Raji (cell line): ENCODE results near the gene ANKRD39.

Experiments used
- POLR2A ChIP-seq: IDR thresholded peaks from 2 replicates; pipeline ENCODE4 v1.6.1; 2011; ENCODE audit warnings: low read depth, low read length, control low read depth; ENCODE audit not compliant: insufficient read depth

Gene ANKRD39

DNA sequence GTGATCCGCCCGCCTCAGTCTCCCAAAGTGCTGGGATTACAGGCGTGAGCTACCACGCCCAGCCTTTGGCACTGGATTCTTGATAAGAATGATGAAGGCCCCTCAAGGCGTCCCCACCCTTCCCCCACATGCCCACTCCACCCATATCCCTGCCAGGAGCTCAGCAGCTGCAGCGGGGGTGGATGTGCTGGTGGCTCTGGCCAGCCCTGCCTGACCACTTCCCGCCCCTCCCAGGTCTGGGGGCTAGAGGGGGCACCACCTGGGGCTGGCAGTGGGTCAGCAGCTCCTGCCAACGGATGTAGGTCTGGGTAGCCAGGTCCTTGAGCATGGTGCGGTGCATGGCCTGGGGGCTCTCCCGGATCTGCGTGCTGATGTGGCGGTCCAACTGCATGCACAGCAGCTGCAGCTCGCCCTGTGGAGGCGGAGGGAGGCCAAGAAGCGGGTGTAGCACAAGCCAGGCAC lies 19.8 kb upstream of the ANKRD39 start:
- TF ChIP-seq POLR2A = no peak

DNA sequence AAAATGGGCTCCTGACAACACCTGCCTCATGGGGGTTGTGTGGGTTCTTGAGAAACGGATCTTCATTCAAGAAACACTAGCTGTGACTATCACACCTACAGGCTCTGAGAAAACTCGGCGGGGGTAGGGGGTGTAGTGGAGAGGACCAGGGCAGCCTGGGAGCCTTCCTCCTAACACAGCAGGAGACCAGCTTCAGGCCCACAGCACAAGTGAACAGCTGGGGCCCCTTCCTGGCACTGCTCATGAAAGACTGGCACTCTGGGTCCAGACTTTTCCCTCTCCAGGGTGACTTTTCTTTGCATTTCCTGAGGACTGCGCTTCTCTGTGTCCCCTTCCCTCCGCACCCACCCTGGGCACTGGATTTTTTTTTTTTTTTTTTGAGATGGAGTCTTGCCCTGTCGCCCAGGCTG lies 19.2 kb upstream of the ANKRD39 start:
- no peak for TF ChIP-seq POLR2A

DNA sequence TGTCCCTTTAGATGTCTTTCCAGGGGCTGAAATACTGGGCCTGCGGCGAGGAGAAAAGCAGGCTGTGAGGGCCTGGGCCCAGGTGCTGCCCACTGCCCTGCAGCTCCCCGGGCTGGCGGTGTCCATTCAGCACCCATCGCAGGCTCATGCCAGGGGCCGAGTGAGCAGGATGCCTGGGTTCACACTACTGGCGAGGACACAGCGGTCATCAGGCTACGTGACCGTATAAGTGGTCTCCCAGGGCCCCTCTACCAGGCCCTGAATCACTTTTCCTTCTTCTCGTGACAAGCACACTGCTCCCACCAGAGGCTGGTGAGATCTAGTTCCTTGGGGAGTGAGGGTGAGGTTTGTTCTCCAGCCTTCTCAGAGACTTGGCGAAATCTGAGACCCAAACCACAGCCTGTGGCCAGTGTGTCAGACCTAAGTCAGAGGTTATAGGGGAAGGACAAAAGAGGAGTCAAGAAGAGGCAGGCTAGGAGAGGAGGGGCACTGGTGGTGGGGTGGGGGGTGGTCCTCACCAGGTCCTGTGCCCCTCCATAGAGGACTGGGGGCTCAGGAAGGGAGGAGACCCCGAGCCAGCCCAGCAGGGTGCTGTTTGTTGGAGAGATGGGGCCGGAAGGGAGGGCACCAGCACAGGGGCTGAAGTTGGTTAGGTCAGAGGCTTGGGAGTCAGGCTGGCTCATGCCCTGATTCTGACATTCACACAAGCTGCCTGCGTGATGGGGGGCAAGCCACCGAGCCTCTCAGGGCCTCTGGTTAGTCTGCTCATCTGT lies 18.6 kb upstream of the ANKRD39 start:
- TF ChIP-seq POLR2A = no peak

DNA sequence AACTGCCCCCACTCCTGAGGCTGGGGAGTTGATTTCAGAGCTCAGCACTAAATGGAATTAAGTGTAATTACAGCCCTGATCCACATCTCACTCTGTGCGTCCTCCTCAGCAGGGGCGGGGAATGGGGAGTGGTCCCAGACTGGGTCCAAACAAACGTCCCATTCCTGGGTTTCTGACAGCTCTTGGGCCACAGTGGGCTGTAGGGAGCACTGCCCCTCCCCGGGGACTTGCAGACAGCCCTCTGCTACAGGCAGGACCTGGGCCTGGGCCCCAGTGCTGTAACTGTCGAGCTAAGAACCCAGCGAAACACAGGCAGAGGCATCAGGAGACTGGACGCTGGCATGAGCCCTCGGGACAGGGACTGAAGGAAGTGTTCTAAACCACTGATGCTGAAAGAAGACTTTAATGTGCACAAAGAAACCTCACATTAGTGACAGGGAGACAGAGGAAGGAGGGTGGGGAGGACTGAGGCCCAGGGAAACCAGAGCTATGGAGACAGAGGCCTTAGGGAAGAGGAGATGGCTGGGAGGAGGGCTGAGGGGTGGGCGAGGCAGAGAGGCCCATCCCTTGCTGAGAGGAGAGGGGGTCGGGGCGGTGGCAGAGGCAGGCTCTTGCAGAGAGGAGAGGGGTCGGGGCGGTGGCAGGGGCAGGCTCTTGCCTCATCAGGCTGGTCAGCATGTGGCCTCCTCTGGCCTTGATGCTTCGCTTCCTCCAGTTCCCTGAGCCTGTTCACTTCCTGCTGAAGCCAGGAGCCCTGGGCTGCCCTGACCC lies 17.9 kb upstream of the ANKRD39 start:
- no peak for TF ChIP-seq POLR2A

DNA sequence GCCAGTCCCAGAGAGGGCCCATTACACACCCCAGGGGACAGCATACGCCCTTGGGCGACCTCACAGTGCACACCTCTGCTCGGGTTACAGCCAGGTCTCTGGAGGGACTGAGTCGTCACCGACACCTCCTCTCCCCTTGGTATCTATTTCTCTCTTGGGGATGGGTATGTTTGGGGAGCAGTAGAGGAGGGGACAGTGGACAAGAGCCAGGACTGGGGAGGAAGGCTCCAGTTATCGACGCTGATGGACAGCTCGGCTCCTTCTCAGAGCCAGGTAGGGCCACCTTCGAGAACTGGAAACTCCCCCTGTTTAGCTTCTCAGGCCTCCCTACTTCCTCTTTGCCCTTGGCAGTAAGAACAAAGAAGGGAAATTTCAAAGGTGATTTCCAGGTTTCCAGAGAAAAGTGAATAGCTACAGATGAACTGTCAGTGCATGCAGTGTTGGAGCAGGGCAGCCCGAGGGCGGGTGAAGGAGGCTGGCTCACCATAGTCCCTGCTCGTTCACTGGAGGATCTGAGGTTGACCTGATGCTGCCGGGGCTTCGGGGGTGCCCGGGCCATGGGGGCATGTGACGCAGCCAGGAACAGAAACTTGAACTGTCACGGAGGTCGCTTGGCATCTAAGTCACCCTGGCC lies 16.5 kb upstream of the ANKRD39 start:
- no peak for TF ChIP-seq POLR2A

DNA sequence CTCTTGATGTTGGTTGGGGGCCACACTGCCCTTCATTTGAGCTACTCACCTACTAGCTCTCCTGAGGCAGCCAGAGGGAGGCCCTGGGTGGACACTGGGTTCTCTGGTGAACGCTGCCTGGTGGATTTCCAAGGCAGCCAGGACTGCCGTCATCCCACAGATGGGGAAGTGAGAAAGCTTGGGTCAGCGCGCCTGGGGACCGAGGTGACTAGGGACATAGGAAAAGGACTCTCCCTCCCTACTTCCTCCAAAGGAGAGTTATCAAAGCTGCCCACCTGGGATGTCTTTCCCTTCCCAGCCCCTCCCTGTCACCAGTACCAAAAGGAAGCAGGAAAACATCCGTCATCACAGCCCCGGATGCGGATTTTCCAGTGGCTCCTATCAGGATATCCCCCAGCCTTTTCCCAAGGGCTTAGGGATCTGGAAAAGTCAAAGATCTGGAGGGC lies 15.9 kb upstream of the ANKRD39 start:
- TF ChIP-seq POLR2A = no peak

DNA sequence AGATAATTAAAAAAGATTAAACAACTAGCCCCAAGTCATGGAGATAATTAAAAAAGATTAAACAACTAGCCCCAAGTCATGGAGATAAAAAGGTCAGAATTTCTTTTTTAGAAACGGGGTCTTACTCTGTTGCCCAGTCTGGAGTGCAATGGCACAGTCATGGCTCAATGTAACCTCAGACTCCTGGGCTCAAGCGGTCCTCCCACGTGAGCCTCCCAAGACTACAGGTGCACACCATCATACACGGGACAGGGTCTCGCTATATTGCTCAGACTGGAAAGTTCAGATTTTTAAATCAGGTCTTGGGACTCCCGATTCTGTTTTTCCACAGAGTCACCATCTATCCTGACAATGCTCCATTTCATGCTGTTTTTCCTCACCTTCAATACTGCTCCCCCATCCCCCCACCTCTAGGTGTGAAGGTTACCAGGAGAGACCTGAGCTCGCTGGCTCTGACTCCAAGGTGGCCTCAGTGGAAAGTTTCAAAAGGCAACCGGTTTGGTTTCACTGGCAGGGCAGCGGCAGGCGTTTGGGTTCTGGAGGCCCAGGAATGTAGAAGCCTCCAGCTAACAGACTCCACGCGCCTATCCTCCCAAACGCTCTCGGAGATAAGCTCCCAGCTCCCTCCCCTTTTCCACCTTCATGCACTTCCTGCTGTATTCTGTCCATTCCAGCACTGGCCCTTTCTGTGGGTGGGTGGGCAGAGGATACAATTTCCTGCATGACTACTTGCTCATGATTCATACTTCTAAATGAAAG lies 15.0 kb upstream of the ANKRD39 start:
- TF ChIP-seq POLR2A = no peak

DNA sequence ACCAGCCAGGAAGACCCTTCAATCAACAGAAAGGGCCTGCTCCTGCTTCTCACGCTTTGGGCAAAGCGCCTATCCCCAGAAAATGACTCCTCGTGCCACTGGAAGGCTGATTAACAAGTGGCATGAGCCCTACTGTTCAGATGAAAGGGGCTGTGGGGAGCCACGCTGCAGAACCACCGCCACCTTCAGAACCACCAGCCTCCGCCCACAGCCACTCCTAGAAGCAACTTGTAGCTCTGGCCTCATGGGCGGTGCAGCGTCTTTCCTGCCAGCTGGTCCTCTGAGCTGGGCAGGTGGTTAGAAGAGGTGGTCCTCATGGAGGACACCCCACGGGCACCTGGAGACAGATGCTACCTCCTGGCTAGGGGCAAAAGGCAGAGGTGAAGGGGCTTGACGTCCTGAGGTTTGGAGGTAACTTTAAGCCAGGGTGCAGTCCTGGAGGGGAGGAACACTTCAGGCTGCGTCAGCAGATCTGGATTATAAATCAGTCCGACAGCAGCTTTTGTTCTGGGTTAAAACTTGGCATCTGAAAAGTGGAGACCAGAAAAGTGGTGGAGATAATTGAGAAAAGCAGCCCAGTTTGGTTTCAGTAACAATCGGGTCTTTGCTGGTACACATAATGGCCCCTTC lies 12.9 kb upstream of the ANKRD39 start:
- no peak for TF ChIP-seq POLR2A

DNA sequence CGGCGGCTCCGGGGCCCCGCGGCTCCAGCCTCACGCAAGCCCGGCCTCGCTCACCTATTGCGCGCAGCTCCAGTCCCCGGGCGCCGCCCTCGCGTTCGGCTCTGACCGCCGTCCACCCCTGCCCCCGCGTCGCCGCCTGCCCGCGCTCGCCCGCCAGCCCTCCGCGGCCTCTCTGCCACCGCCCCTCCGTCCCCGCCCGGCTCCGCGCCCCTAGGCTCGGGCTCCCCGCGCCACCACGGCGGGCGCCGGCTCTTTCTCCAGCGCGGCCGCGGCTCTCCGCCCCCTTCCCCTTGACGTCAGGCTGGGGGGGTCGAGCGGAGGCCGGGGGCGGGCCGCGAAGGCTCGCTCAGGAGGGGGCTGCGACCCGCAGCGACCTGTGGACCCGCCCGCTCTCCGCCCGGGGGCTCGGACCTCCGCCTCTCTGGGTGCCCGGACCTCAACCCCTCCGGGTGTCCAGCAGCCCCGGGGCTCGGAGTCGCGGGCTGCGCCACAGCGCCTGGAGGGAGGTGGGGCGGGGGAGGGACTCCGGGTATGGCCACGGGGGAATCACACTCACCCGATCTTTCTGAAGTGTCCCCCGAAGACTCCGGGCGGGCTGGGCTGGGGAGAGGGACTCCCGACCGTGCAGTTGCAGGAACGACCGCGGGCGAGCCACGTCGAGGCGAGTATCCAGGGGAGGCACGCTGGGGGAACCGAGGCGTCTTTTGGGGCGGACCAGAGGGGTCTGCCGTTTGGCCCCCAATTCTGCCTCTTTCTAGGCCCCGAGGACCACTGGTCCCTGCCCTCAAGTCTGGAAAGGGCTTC lies 12.2 kb upstream of the ANKRD39 start, which contains the start of gene SEMA4C:
TSS of gene SEMA4C (minus strand) at position 259 of the 804 bp plus-strand sequence. CDS start 2,194 bp downstream, outside the sequence.
- TF ChIP-seq POLR2A = no peak

DNA sequence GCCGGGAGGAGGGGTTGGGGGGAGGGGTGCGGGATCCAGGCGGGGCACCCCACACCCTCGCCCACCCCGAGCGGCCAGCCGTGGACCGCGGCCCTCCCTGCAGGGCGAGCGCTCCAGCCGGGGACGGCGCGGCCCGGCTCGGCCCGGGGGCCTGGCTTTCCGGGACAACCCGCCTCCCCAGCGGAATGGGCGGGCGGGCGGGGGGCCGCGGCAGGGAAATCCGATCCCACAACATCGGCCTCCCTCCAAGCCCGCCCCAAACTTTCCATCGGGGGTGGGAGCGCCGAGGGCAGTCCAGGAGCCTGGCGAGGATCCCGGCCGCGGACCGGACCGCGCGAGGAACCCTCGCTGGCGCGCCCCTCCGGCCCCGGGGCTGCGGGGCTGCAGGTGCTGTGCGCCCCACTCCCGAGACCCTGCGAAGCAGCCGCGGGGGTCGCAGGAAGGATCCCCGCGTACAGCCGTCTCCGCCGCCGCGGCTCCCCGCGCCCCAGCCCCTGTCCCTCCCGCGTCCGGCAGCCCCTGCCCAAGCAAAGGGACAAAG lies 11.5 kb upstream of the ANKRD39 start:
- no peak for TF ChIP-seq POLR2A

DNA sequence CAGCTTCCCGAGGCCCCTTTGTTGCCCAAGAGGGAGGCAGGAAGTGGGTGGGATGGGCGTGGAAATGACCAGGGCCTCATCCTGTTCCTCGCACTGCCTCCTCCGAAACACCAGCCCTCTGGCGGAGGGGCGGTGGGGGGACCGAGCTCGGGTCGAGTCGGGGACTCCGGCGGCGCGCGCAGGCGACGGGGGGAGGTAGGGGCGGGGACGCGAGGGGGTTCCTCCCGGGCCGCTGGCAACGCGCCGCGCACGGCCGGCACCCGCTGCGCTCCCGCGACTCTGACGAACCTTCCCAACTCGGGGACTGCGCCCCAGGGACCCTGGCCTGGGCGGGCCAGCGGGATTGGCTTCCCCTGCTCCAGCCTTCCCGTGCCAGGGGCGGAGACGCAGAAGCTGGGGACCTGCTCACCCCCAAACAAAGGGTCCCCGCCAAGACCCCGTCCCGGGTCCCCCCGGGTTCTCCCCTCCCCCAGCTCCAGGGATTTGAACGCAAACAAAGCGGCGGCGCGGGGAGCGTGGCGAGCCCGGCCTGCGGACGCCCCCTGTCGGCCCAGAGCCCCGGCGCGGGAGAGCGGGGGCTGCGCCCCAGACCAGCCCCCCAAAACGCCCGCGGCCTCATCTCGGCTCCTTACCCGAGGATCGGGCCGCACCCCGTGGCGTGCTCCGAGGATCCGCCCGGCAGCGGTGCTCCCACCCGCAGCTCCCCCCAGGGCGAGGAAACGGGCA lies 10.9 kb upstream of the ANKRD39 start:
- TF ChIP-seq POLR2A = no peak

DNA sequence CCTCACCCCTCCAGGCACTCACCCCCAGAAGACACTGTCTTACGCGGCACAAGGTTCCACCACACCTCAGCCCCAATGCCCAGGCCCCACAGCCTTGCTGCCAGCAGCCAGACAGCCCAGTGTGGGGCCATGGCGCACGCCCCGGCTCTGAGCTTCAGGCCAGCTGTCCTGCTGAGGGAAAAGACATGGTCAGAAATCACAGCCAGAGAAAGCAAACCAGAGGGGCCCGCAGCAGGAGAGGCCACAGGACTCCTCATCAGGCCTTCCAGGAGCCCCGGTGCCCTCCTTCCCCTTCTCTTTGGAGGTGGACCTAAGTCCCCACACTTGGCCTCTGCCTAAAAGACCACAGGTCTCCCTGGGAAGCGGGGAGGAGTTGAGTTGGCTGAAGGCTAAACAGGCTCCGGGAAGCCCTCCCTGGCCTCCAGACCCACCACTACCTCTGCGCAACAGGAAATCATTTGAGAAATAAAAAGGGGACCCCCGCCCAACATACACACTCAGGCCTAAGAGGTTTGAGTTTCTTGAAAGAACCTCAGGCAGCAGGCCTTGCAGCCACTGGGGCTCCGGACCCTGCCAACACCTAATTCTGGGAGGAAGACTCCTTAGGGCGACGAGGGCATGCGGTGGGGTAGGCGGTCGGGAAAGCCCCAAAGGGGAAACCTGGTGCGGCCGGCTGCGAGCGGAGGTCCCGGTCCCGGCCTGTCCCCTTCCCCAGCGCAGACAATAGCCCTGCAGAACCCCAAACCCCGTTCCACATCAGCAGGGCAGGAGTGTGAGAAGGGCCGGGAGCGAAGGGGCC lies 10.1 kb upstream of the ANKRD39 start:
- TF ChIP-seq POLR2A = no peak
